PFSK-1 (cell line): ENCODE measurements around the gene AXIN2.

Experiments
- FOXP2 ChIP-seq: optimal IDR thresholded peaks from 2 replicates; pipeline ENCODE3; 2011; ENCODE audit warnings: borderline replicate concordance, control low read depth, inconsistent platforms; ENCODE audit not compliant: insufficient read depth; ENCODE audit errors: extremely low read length, extremely low read depth
- POLR2AphosphoS5 ChIP-seq: IDR thresholded peaks from 2 replicates; pipeline ENCODE4 v1.6.1; 2012; ENCODE audit warnings: low read depth, mild to moderate bottlenecking, control low read depth, low read length, moderate library complexity
- SIN3A ChIP-seq: IDR thresholded peaks from 2 replicates; pipeline ENCODE4 v1.6.1; 2012; ENCODE audit warnings: mild to moderate bottlenecking, low read length, moderate library complexity, borderline replicate concordance; ENCODE audit not compliant: insufficient read depth
- TAF1 ChIP-seq: IDR thresholded peaks from 2 replicates; pipeline ENCODE4 v1.6.1; 2012; ENCODE audit warnings: low read length, control low read depth, borderline replicate concordance; ENCODE audit not compliant: insufficient read depth
- TF ChIP-seq, protein P1 (sequence below), 2 experiments: IDR thresholded peaks; 2 replicates each; pipeline versions ENCODE4 v1.6.1 to v1.8.0; 2011 to 2012; ENCODE audit warnings: low read depth in 2 of 2, low read length in 2 of 2, control low read depth in 1 of 2, inconsistent platforms in 1 of 2, mild to moderate bottlenecking in 1 of 2, moderate library complexity in 1 of 2; ENCODE audit not compliant: insufficient read depth in 1 of 2

AXIN2 gene

DNA sequence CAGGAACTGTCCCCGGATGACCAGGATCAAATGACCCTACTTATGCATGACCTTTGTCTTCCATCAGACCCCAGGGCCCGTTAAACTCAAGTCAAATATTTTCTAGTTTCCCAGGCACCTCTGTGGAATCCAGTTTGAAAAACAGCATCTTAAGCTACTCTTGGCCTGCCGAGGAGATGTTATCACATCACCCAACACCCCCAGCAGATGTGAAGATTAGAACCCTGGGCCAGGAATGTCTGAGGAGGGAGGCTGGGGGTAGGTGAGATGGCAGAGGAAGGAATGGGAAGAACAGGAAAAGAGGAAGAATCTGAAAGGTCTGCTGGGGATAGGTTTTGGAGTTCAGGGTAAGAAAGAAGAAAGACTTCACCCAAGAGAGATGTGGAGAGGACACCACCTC lies 79.2 kb downstream of the AXIN2 start:
- TF ChIP-seq POLR2AphosphoS5 (no peak), FOXP2 (no peak), SIN3A (no peak), TAF1 (no peak)
- TF ChIP-seq, protein P1, sequence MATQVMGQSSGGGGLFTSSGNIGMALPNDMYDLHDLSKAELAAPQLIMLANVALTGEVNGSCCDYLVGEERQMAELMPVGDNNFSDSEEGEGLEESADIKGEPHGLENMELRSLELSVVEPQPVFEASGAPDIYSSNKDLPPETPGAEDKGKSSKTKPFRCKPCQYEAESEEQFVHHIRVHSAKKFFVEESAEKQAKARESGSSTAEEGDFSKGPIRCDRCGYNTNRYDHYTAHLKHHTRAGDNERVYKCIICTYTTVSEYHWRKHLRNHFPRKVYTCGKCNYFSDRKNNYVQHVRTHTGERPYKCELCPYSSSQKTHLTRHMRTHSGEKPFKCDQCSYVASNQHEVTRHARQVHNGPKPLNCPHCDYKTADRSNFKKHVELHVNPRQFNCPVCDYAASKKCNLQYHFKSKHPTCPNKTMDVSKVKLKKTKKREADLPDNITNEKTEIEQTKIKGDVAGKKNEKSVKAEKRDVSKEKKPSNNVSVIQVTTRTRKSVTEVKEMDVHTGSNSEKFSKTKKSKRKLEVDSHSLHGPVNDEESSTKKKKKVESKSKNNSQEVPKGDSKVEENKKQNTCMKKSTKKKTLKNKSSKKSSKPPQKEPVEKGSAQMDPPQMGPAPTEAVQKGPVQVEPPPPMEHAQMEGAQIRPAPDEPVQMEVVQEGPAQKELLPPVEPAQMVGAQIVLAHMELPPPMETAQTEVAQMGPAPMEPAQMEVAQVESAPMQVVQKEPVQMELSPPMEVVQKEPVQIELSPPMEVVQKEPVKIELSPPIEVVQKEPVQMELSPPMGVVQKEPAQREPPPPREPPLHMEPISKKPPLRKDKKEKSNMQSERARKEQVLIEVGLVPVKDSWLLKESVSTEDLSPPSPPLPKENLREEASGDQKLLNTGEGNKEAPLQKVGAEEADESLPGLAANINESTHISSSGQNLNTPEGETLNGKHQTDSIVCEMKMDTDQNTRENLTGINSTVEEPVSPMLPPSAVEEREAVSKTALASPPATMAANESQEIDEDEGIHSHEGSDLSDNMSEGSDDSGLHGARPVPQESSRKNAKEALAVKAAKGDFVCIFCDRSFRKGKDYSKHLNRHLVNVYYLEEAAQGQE (IDR thresholded peaks at IDR 0.05; ENCODE audit: insufficient read depth in 1 of 2, low read depth in 2 of 2, low read length in 2 of 2), result no peak

DNA sequence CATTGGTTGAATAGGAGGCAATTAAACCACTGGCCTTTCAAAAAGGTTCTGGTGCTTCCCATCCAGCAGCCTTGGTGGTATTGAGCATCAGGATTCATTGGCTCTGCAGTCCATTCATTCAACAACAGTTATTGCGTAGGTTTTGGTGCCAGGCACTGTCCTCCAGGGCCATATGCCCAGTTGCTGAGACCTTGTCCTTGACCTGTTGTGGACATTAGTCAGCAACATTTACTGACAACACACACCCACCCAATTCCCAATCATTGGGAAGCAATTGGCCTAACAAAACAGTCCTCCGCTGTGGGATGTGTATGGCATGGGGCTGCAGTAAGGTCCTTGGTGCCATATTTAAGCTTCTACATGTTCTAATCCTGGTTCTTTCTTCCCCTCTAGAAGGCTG lies 82.2 kb downstream of the AXIN2 start:
- TF ChIP-seq, protein P1 (IDR thresholded peaks at IDR 0.05; ENCODE audit: insufficient read depth in 1 of 2, low read depth in 2 of 2, low read length in 2 of 2), result no peak
- TF ChIP-seq FOXP2 (no peak), TAF1 (no peak)
